ENCODE data around the gene OR14K1. TPM values are rescaled to one million over a fixed set of nuclear protein-coding genes. Genes with fewer than 3 reads are reported as not detected.

OR14K1 gene, protein sequence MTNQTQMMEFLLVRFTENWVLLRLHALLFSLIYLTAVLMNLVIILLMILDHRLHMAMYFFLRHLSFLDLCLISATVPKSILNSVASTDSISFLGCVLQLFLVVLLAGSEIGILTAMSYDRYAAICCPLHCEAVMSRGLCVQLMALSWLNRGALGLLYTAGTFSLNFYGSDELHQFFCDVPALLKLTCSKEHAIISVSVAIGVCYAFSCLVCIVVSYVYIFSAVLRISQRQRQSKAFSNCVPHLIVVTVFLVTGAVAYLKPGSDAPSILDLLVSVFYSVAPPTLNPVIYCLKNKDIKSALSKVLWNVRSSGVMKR
- total RNA-seq = not detected in 2 replicates

DNA sequence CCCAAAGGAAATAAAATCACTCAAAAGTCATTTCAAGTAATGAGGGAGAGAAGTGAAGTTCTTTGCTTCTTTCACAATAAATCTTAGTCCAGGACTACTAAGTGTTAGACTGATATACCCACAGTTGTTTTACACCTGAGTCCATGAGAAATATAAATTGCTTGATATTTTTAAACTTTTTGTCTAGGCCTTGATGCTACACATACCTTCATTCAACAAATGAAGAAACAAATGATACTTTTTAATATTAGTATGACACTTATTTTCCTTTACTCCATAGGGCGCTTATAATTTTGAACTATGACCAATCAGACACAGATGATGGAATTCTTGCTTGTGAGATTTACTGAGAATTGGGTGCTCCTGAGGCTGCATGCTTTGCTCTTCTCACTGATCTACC lies at the start of gene OR14K1:
Gene OR14K1, plus strand, starts transcription at position 301 of the 400 bp plus-strand sequence. Its CDS starts 0 bp downstream, at position 301.

DNA sequence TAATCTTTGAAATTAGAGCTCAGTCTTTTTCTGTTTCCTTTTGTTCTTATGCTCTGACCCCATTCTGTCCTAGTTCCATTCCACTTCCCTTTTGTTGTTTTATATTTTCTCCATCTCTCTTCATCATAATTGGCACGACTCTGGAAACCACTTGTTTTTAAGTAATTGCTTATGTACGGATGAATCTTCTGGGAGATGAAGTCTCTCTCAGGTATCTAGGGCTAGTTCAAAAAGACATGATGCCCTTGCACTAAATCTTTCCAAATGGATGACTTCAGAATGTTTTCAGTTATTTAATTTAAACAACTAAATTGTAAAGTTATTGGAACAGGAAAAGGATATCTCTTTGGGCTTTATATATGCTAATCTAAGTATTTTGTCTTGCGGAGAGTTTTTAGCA lies 21.9 kb upstream of the OR14K1 start, which contains the start of gene OR6F1:
Gene OR6F1, minus strand, starts transcription at position 101 of the 400 bp plus-strand sequence. CDS start 3,891 bp downstream, outside the sequence.

DNA sequence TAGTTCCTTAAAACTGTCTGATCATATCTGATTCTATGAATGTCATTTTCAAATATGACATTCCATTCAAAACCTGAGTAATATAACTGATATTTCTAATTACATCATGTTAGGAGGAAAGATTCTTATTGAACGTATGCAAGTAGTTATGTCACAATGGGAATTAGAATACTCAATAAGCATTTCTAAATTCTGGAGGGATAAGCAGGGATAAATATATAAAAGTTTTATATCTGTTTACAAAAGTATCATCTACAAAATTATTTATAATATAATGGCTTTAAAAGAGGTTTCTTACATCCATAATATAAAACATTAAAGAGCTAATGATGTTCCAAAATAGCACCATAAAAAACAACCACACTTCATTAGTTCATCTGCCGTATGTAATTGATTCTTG lies 9.6 kb downstream of the OR14K1 start, which contains the start of gene OR14A2:
Gene OR14A2, minus strand, starts transcription at position 101 of the 400 bp plus-strand sequence.

DNA sequence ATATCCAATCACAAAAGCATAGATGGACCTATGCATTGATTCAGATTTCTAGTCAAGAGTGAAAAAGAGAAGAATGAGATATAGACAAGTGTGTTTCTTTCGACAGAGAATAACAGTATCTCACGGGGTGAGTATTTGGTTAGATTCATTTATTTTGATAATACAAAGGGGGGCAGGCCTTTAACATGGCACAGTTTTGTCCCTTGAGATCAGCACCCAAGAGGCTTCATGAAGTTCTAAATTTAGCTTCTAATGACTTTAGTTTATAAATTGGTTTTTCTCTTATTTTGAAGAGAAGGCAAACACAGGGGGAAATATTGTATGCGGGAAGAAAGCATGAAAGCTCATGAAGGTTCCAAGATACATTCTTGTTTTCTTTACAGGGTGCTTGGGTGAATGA lies 22.0 kb downstream of the OR14K1 start, which contains the start of gene OR1C1:
Gene OR1C1, minus strand, starts transcription at position 101 of the 400 bp plus-strand sequence. CDS start 2,150 bp downstream, outside the sequence.

Other genes with a start within 250 kb of the OR14K1 start
- not detected in 2 replicates for gene OR2C3, start 202.2 kb upstream of the OR14K1 start, total RNA-seq
- 0.13 TPM in 1 of 2 replicates, not detected in the other for gene GCSAML, start 189.5 kb upstream of the OR14K1 start, total RNA-seq
- not detected in 2 replicates for gene OR2G2, start 150.3 kb upstream of the OR14K1 start, total RNA-seq
- gene OR2G3, start 133.0 kb upstream of the OR14K1 start, total RNA-seq = not detected in 2 replicates
- gene OR13G1, start 58.9 kb upstream of the OR14K1 start, total RNA-seq = not detected in 2 replicates
- not detected in 2 replicates for gene OR6F1, start 22.0 kb upstream of the OR14K1 start, total RNA-seq
- gene OR14A2, start 9.5 kb downstream of the OR14K1 start, total RNA-seq = not detected in 2 replicates
- gene OR1C1, start 21.9 kb downstream of the OR14K1 start, total RNA-seq = not detected in 2 replicates
- not detected in 2 replicates for gene OR14A16, start 85.5 kb downstream of the OR14K1 start, total RNA-seq
- gene OR11L1, start 103.3 kb downstream of the OR14K1 start, total RNA-seq = not detected in 2 replicates
- gene TRIM58, start 118.6 kb downstream of the OR14K1 start, total RNA-seq = 0.07 and 0.13 TPM in 2 replicates
- not detected in 2 replicates for gene OR2W3, start 157.0 kb downstream of the OR14K1 start, total RNA-seq
- gene OR2T8, start 181.6 kb downstream of the OR14K1 start, total RNA-seq = not detected in 2 replicates
- not detected in 2 replicates for gene OR2AJ1, start 186.3 kb downstream of the OR14K1 start, total RNA-seq
- not detected in 2 replicates for gene OR2L8, start 210.2 kb downstream of the OR14K1 start, total RNA-seq
- not detected in 2 replicates for gene OR2AK2, start 226.6 kb downstream of the OR14K1 start, total RNA-seq

Data from smooth muscle cell of the pulmonary artery (primary cell).